ENCODE measurements around the gene VMAC.

GRCh38 chr19:5863030-5863665 is 41.5 kb upstream of the VMAC start:
- TF ChIP-seq, protein P1, sequence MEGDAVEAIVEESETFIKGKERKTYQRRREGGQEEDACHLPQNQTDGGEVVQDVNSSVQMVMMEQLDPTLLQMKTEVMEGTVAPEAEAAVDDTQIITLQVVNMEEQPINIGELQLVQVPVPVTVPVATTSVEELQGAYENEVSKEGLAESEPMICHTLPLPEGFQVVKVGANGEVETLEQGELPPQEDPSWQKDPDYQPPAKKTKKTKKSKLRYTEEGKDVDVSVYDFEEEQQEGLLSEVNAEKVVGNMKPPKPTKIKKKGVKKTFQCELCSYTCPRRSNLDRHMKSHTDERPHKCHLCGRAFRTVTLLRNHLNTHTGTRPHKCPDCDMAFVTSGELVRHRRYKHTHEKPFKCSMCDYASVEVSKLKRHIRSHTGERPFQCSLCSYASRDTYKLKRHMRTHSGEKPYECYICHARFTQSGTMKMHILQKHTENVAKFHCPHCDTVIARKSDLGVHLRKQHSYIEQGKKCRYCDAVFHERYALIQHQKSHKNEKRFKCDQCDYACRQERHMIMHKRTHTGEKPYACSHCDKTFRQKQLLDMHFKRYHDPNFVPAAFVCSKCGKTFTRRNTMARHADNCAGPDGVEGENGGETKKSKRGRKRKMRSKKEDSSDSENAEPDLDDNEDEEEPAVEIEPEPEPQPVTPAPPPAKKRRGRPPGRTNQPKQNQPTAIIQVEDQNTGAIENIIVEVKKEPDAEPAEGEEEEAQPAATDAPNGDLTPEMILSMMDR (conservative IDR thresholded peaks at IDR 0.05), result no peak
- TF ChIP-seq EZH2 (IDR thresholded peaks at IDR 0.05; ENCODE audit: low read depth), result no peak
